H1 (cell line): Measurements from ENCODE around the gene PRLH. TPM values are rescaled to one million over a fixed set of nuclear protein-coding genes. Genes with fewer than 3 reads are reported as not detected.

Experiments used
- CTCF ChIA-PET: fragments of 300-600 bp; sonication (Branson Sonifier 250); formaldehyde crosslinking; loops from one replicate; lab custom pipeline; 2021; ENCODE audit not compliant: partially characterized antibody; lab: Charles Lee
- POLR2A ChIA-PET: fragments of 300-600 bp; sonication (Branson Sonifier 250); formaldehyde crosslinking; loops from one replicate; lab custom pipeline; 2021; ENCODE audit warnings: inconsistent platforms; ENCODE audit not compliant: partially characterized antibody; lab: Charles Lee
- DNase-seq, 2 experiments: peaks; one replicate each; pipeline versions ENCODE4 v3.0.0 to v3.0.0-alpha.2; 2010 to 2022; ENCODE audit warnings: low spot score in 2 of 2, low read depth in 1 of 2, mixed read lengths in 1 of 2
- FAIRE-seq: peaks from 2 replicates; lab custom pipeline; 2011; peaks lifted over from hg19 to GRCh38; lab: Jason Lieb, UNC
- H2AFZ ChIP-seq: 2 replicates; pipeline ENCODE4 v1.8.1; 2012; ENCODE audit warnings: low read length, inconsistent platforms
- H2AK5ac ChIP-seq: 2 replicates; pipeline ENCODE4 v1.6.1; 2013; ENCODE audit warnings: low read depth, low read length
- H2BK120ac ChIP-seq: replicated peaks from 2 replicates; pipeline ENCODE3; 2013; ENCODE audit warnings: low read depth, low read length, inconsistent platforms
- H2BK12ac ChIP-seq: 2 replicates; pipeline ENCODE4 v1.6.1; 2013; ENCODE audit warnings: low read depth, low read length
- H2BK15ac ChIP-seq: 2 replicates; pipeline ENCODE4 v1.6.1; 2013; ENCODE audit warnings: low read length
- H2BK20ac ChIP-seq: 2 replicates; pipeline ENCODE4 v1.6.1; 2013; ENCODE audit warnings: low read length
- H2BK5ac ChIP-seq: 2 replicates; pipeline ENCODE4 v1.6.1; 2013; ENCODE audit warnings: low read depth, low read length
- H3K14ac ChIP-seq: 2 replicates; pipeline ENCODE4 v1.6.1; 2013; ENCODE audit warnings: inconsistent platforms; ENCODE audit not compliant: insufficient read length
- H3K18ac ChIP-seq: 2 replicates; pipeline ENCODE4 v1.6.1; 2013; ENCODE audit warnings: low read length; ENCODE audit errors: extremely low read depth
- H3K23ac ChIP-seq: 2 replicates; pipeline ENCODE4 v1.6.1; 2013; ENCODE audit warnings: inconsistent platforms; ENCODE audit not compliant: insufficient read length
- H3K23me2 ChIP-seq: 2 replicates; pipeline ENCODE4 v1.6.1; 2013; ENCODE audit warnings: low read depth, low read length
- H3K27ac ChIP-seq: 2 replicates; pipeline ENCODE4 v1.6.1; 2011; ENCODE audit warnings: low read depth, low read length, inconsistent platforms
- H3K27me3 ChIP-seq, 4 experiments: replicated peaks in 1 of 4; 1 replicate in 1 of 4; 2 replicates in 3 of 4; pipeline versions ENCODE4 v1.6.1 to v1.8.1; 2011 to 2013; ENCODE audit warnings: low read length in 3 of 4, mild to moderate bottlenecking in 3 of 4, inconsistent platforms in 2 of 4, mixed read lengths in 2 of 4, moderate library complexity in 1 of 4; ENCODE audit not compliant: control insufficient read depth in 3 of 4, insufficient read depth in 3 of 4; ENCODE audit errors: extremely low read depth in 1 of 4
- H3K36me3 ChIP-seq, 4 experiments: 2 replicates each; pipeline versions ENCODE4 v1.6.1 to v1.8.1; 2011 to 2013; ENCODE audit warnings: mild to moderate bottlenecking in 4 of 4, low read length in 3 of 4, moderate library complexity in 2 of 4, control low read depth in 1 of 4, inconsistent platforms in 1 of 4; ENCODE audit not compliant: insufficient read depth in 4 of 4, control insufficient read depth in 2 of 4
- H3K4ac ChIP-seq: replicated peaks from 2 replicates; pipeline ENCODE3; 2013; ENCODE audit warnings: low read length, low read depth, mixed read lengths, inconsistent platforms; ENCODE audit not compliant: insufficient read length
- H3K4me1 ChIP-seq, 4 experiments: replicated peaks in 1 of 4; 1 replicate in 1 of 4; 2 replicates in 3 of 4; pipeline versions ENCODE4 v1.6.1 to v1.8.1; 2011 to 2013; ENCODE audit warnings: low read length in 3 of 4, inconsistent platforms in 2 of 4, mixed read lengths in 1 of 4; ENCODE audit not compliant: insufficient read depth in 4 of 4, control insufficient read depth in 3 of 4
- H3K4me2 ChIP-seq, 2 experiments: 2 replicates each; pipeline versions ENCODE4 v1.6.1 to v1.8.1; 2011 to 2013; ENCODE audit warnings: low read depth in 2 of 2, low read length in 2 of 2, control low read depth in 1 of 2, inconsistent platforms in 1 of 2, mild to moderate bottlenecking in 1 of 2; ENCODE audit not compliant: insufficient read depth in 1 of 2
- H3K4me3 ChIP-seq, 4 experiments: fragments of 200-600, 300-600 bp in 1 of 4; sonication (generic), shearing (Covaris generic), sonication (Bioruptor Twin) in 1 of 4; 2 replicates each; pipeline versions ENCODE4 v1.5.1 to v1.8.1; 2011 to 2016; ENCODE audit warnings: low read length in 4 of 4, low read depth in 3 of 4, control low read depth in 2 of 4, inconsistent platforms in 2 of 4, mild to moderate bottlenecking in 2 of 4, mixed read lengths in 1 of 4, moderate library complexity in 1 of 4; ENCODE audit not compliant: insufficient read depth in 2 of 4; ENCODE audit errors: extremely low read depth in 1 of 4
- H3K56ac ChIP-seq: replicated peaks from 2 replicates; pipeline ENCODE3; 2013; ENCODE audit warnings: low read depth, mild to moderate bottlenecking, mixed read lengths, low read length, inconsistent platforms; ENCODE audit not compliant: insufficient read length
- H3K79me1 ChIP-seq: 2 replicates; pipeline ENCODE4 v1.6.1; 2013; ENCODE audit warnings: low read depth, low read length, control low read depth
- H3K79me2 ChIP-seq, 2 experiments: 2 replicates each; pipeline versions ENCODE4 v1.6.1 to v1.8.1; 2012 to 2013; ENCODE audit warnings: low read length in 2 of 2, mild to moderate bottlenecking in 2 of 2, inconsistent platforms in 1 of 2; ENCODE audit not compliant: insufficient read depth in 2 of 2, control insufficient read depth in 1 of 2
- H3K9ac ChIP-seq, 4 experiments: replicated peaks in 1 of 4; 1 replicate in 1 of 4; 2 replicates in 3 of 4; pipeline versions ENCODE4 v1.6.1 to v1.8.1; 2011 to 2013; ENCODE audit warnings: low read depth in 3 of 4, low read length in 3 of 4, control low read depth in 2 of 4, mild to moderate bottlenecking in 2 of 4, moderate library complexity in 2 of 4, inconsistent platforms in 1 of 4; ENCODE audit errors: extremely low read depth in 1 of 4
- H3K9me3 ChIP-seq, 2 experiments: 2 replicates each; pipeline versions ENCODE4 v1.6.1 to v1.8.1; 2012 to 2013; ENCODE audit warnings: mild to moderate bottlenecking in 2 of 2, moderate library complexity in 2 of 2, control low read depth in 1 of 2, inconsistent platforms in 1 of 2, low read depth in 1 of 2, low read length in 1 of 2, mixed read lengths in 1 of 2; ENCODE audit not compliant: insufficient read depth in 2 of 2
- H4K20me1 ChIP-seq, 2 experiments: replicated peaks in 1 of 2; 2 replicates each; pipeline versions ENCODE3 to v1.8.1; 2011 to 2013; ENCODE audit warnings: inconsistent platforms in 2 of 2, low read length in 2 of 2, mild to moderate bottlenecking in 1 of 2; ENCODE audit not compliant: insufficient read depth in 2 of 2, control insufficient read depth in 1 of 2
- H4K5ac ChIP-seq: 2 replicates; pipeline ENCODE4 v1.6.1; 2013; ENCODE audit warnings: low read length, low read depth, mixed read lengths, inconsistent platforms; ENCODE audit not compliant: insufficient read length
- H4K8ac ChIP-seq: 2 replicates; pipeline ENCODE4 v1.8.0; 2013; ENCODE audit warnings: mild to moderate bottlenecking, moderate library complexity, low read length, inconsistent platforms; ENCODE audit not compliant: insufficient read depth; ENCODE audit errors: extremely low read depth
- H4K91ac ChIP-seq: replicated peaks from 2 replicates; pipeline ENCODE3; 2013; ENCODE audit warnings: low read length, mixed read lengths, inconsistent platforms; ENCODE audit not compliant: insufficient read length
- ASH2L ChIP-seq: fragments of 200-600, 300-600 bp; sonication (generic); IDR thresholded peaks from one replicate; pipeline ENCODE4 v1.7.1; 2017; ENCODE audit warnings: low read length
- GABPA ChIP-seq: IDR thresholded peaks from 2 replicates; pipeline ENCODE4 v1.6.1; 2011; ENCODE audit warnings: mild to moderate bottlenecking, low read length, moderate library complexity, borderline replicate concordance; ENCODE audit not compliant: insufficient read depth
- KDM5A ChIP-seq: fragments of 200-600 bp; IDR thresholded peaks from 2 replicates; pipeline ENCODE4 v1.7.1; 2012; ENCODE audit warnings: mild to moderate bottlenecking, low read length, inconsistent platforms, mixed read lengths
- RAD21 ChIP-seq, 2 experiments: IDR thresholded peaks in 1 of 2; conservative IDR thresholded peaks in 1 of 2; 2 replicates each; pipeline ENCODE4 v1.6.1; 2011; ENCODE audit warnings: low read depth in 2 of 2, low read length in 2 of 2, improper control_type of control experiment in 1 of 2, inconsistent platforms in 1 of 2, mild to moderate bottlenecking in 1 of 2, moderate library complexity in 1 of 2
- WGBS, 2 experiments: shearing (Covaris generic) in 1 of 2; methylation state at CpG; one replicate each; pipeline versions ENCODE4 v1.1.6 to v1.1.7; 2013 to 2015; ENCODE audit warnings: low lambda C conversion rate in 2 of 2, mixed read lengths in 2 of 2, inconsistent platforms in 1 of 2, low coverage in 1 of 2, missing lambda C conversion rate in 1 of 2; ENCODE audit not compliant: insufficient replicate concordance in 2 of 2, insufficient coverage in 1 of 2, insufficient read length in 1 of 2; ENCODE audit errors: extremely low coverage in 1 of 2, missing lambda C conversion rate in 1 of 2; 5-methylcytosine and 5-hydroxymethylcytosine counted together
- polyA plus RNA-seq, 7 experiments: library from polyadenylated mRNA; depleted of rRNA in 3 of 7; stranded (reverse) in 5 of 7; unstranded in 2 of 7; fragments of >200 nt in 5 of 7; fragments of 200-250 nt in 2 of 7; gene quantifications; 1 replicate in 5 of 7; 2 replicates in 1 of 7; 4 replicates in 1 of 7; pipeline versions ENCODE4 v1.2.1 to v1.2.3, GENCODE V29; 2011 to 2013; ENCODE audit warnings: missing spikeins in 2 of 7, mixed read lengths in 2 of 7
- total RNA-seq: library from RNA; stranded (reverse); fragmentation: NEBNext Ultra II Directional; extraction: Animal tissue kit (Norgen Biotek cat#: 25700); gene quantifications from 2 replicates; pipeline ENCODE4 v1.2.1, GENCODE V29; 2021

PRLH gene
- total and polyA plus RNA-seq, 2 of the 8 experiments (the other 6 are each of a cell fraction or from before 2014, with no cell fraction given) = not detected

DNA sequence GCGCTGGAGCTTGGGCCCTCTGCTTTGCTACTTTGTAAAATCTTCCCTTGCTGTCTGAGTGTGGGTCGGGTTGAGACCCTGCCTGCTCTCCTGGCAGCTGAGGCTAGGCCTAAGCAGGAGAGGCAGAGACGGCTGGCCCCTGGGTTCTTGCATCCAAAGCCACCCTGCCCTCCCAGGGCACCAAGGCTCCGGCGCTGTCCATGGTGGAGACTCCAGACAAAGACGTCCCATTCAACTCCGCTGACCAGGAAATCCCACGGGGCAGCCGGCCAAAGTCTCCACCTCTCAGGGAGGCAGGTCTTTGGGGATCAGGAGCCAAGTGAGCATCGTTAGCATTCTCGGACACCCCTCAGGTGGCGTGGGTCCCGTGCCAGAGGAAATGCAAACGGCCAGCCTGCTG is 2.6 kb upstream of the PRLH start:
- Histone ChIP-seq H2BK20ac (no peak overlapping the region), H4K8ac (no peak overlapping the region), H3K4me3 (no peak overlapping the region), H2BK5ac (no peak overlapping the region), H3K23me2 (peaks cover 11% of the 10 kb centered on the region; the same call in 1 of the 2 replicates), H3K4me1 (peaks cover 0 to 4% (median 0%) of the 10 kb centered on the region in 4 experiments; a peak in 2 of 7 replicates), H4K91ac (no peak overlapping the region), H3K23ac (no peak overlapping the region), H3K9ac (no peak overlapping the region), H3K18ac (no peak overlapping the region), H3K27ac (no peak overlapping the region), H3K36me3 (no peaks in the 10 kb centered on the region), H3K14ac (no peak overlapping the region), H2BK120ac (no peak overlapping the region), H3K79me1 (no peaks in the 10 kb centered on the region), H3K56ac (no peak overlapping the region), H3K4me2 (no peak overlapping the region), H3K79me2 (no peaks in the 10 kb centered on the region), H3K27me3 (no peaks in the 10 kb centered on the region), H4K20me1 (peaks cover 0 to 11% of the 10 kb centered on the region in 2 experiments), H2BK12ac (no peak overlapping the region), H3K9me3 (no peaks in the 10 kb centered on the region), H4K5ac (no peak overlapping the region), H2AFZ (no peak overlapping the region), H2AK5ac (no peak overlapping the region), H2BK15ac (no peak overlapping the region), H3K4ac (no peak overlapping the region)
- CTCF ChIA-PET = interaction anchor here (1.3 to 4.1 kb wide), 4 partner anchors 14 to 51 kb away, joined by 3 to 17 read pairs (median 6); no protein-coding TSS in a partner anchor
- FAIRE-seq (no peak), DNase-seq (peak in 1 of 2 experiments; percentile 82)
- POLR2A ChIA-PET = interaction anchor here (1.0 kb wide), 1 partner anchor 169 kb away, joined by 3 read pairs; no protein-coding TSS in a partner anchor
- WGBS, 2 experiments = 79% methylated on average over 14 of the region's 14 CpGs; no CpG with 5 or more reads in 1 of the 2 experiments
- TF ChIP-seq GABPA (peak; percentile 72; the same call in 1 of the 2 replicates), ASH2L (no peak), KDM5A (no peak), RAD21 (IDR thresholded peaks at IDR 0.05 in 1 of 2, conservative IDR thresholded peaks at IDR 0.05 in 1 of 2; ENCODE audit: low read depth in 2 of 2, low read length in 2 of 2) (0 out of 4 replicates have a peak, but pooled peaks of 1 of the 2 experiments have one; percentile 14)
